Measurements from ENCODE around the gene CTNND2. TPM values are rescaled to one million over a fixed set of nuclear protein-coding genes. Genes with fewer than 3 reads are reported as not detected.

Gene CTNND2
- total RNA-seq, 1 donor from 2014 or later: 143 TPM

DNA sequence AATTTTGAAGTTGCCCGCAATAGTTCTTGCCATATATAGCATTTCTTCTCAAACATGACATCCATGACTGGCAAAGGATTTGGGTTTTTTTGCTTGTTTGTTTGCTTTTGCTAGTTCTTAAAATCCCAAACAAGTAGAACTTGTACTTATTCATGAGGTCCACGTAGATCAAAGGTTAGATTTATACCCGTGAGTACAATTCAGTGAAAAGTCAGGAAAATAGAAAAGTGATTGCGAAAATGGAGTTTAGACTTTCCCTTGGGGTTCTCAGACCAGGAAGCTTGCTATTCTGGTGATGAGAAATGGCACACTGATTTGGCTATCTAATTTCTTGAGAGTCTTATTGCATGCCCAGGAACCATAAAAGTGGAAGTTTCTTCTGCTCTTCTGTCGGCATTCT lies 304.7 kb downstream of the CTNND2 start:
- Mint-ChIP-seq H3K9me3 (ENCODE audit: low read depth) (peaks cover 11% of the 10 kb centered on the region), H3K36me3 (ENCODE audit: insufficient read depth) (peaks cover 14% of the 10 kb centered on the region), H3K27ac (peak overlapping the region; percentile 29), H3K4me1 (ENCODE audit: low read depth) (peaks cover 35% of the 10 kb centered on the region), H3K4me3 (ENCODE audit: low read depth) (no peak overlapping the region), H3K27me3 (no peaks in the 10 kb centered on the region)
- TF ChIP-seq, protein P1, sequence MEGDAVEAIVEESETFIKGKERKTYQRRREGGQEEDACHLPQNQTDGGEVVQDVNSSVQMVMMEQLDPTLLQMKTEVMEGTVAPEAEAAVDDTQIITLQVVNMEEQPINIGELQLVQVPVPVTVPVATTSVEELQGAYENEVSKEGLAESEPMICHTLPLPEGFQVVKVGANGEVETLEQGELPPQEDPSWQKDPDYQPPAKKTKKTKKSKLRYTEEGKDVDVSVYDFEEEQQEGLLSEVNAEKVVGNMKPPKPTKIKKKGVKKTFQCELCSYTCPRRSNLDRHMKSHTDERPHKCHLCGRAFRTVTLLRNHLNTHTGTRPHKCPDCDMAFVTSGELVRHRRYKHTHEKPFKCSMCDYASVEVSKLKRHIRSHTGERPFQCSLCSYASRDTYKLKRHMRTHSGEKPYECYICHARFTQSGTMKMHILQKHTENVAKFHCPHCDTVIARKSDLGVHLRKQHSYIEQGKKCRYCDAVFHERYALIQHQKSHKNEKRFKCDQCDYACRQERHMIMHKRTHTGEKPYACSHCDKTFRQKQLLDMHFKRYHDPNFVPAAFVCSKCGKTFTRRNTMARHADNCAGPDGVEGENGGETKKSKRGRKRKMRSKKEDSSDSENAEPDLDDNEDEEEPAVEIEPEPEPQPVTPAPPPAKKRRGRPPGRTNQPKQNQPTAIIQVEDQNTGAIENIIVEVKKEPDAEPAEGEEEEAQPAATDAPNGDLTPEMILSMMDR (IDR thresholded peaks at IDR 0.05; ENCODE audit: unreplicated experiment): no peak
- no peak for DNase-seq (ENCODE audit: low spot score, unreplicated experiment)

- Mint-ChIP-seq H3K4me1 (ENCODE audit: low read depth) (peaks cover 54% of the 10 kb centered on the region), H3K9me3 (ENCODE audit: low read depth) (peaks cover 11% of the 10 kb centered on the region), H3K27me3 (no peaks in the 10 kb centered on the region), H3K36me3 (ENCODE audit: insufficient read depth) (peaks cover 16% of the 10 kb centered on the region), H3K27ac (peak overlapping the region; percentile 92), H3K4me3 (ENCODE audit: low read depth) (peak overlapping the region; percentile 18)
- TF ChIP-seq, protein P1 (IDR thresholded peaks at IDR 0.05; ENCODE audit: unreplicated experiment): no peak
- peak; percentile 21 for DNase-seq (ENCODE audit: low spot score, unreplicated experiment)
These were observed 307.6 kb downstream of the CTNND2 start for GRCh38 chr5:11596657-11597071.

- no peak overlapping the region for H3K4me3 Mint-ChIP-seq (ENCODE audit: low read depth)
These were observed 308.1 kb downstream of the CTNND2 start for GRCh38 chr5:11596185-11596584.

GRCh38 chr5:11595045-11595444 lies 309.2 kb downstream of the CTNND2 start:
- Mint-ChIP-seq H3K4me1 (ENCODE audit: low read depth) (peaks cover 67% of the 10 kb centered on the region), H3K4me3 (ENCODE audit: low read depth) (no peak overlapping the region), H3K27me3 (no peaks in the 10 kb centered on the region), H3K27ac (peak overlapping the region; percentile 97), H3K9me3 (ENCODE audit: low read depth) (peaks cover 16% of the 10 kb centered on the region), H3K36me3 (ENCODE audit: insufficient read depth) (peaks cover 19% of the 10 kb centered on the region)
- DNase-seq (ENCODE audit: low spot score, unreplicated experiment): no peak
- TF ChIP-seq, protein P1 (IDR thresholded peaks at IDR 0.05; ENCODE audit: unreplicated experiment): no peak

More at GRCh38 chr5:11596185-11596584, 308.1 kb downstream of the CTNND2 start:
- TF ChIP-seq, protein P1 (IDR thresholded peaks at IDR 0.05; ENCODE audit: unreplicated experiment): no peak
- H3K27me3 Mint-ChIP-seq: no peaks in the 10 kb centered on the region
- H3K9me3 Mint-ChIP-seq (ENCODE audit: low read depth): peaks cover 11% of the 10 kb centered on the region
- no peak for DNase-seq (ENCODE audit: low spot score, unreplicated experiment)
- H3K4me1 Mint-ChIP-seq (ENCODE audit: low read depth): peaks cover 58% of the 10 kb centered on the region
- peak overlapping the region; percentile 92 for H3K27ac Mint-ChIP-seq
- peaks cover 17% of the 10 kb centered on the region for H3K36me3 Mint-ChIP-seq (ENCODE audit: insufficient read depth)

- TF ChIP-seq, protein P1 (IDR thresholded peaks at IDR 0.05; ENCODE audit: unreplicated experiment): no peak
- H3K27ac Mint-ChIP-seq: peak overlapping the region; percentile 87
- H3K27me3 Mint-ChIP-seq: no peaks in the 10 kb centered on the region
- peaks cover 69% of the 10 kb centered on the region for H3K4me1 Mint-ChIP-seq (ENCODE audit: low read depth)
- no peak overlapping the region for H3K4me3 Mint-ChIP-seq (ENCODE audit: low read depth)
- peaks cover 12% of the 10 kb centered on the region for H3K9me3 Mint-ChIP-seq (ENCODE audit: low read depth)
- H3K36me3 Mint-ChIP-seq (ENCODE audit: insufficient read depth): peaks cover 14% of the 10 kb centered on the region
- no peak for DNase-seq (ENCODE audit: low spot score, unreplicated experiment)
These were observed 310.2 kb downstream of the CTNND2 start for GRCh38 chr5:11594021-11594420.

Measured in progenitor cell of endocrine pancreas (in vitro differentiated cells).